DOHH2 (cell line): ENCODE data around the gene C9orf50.

Experiments
- H3F3A ChIP-seq: fragments of 200-600 bp; sonication (generic), shearing (Covaris generic); 2 replicates; pipeline ENCODE4 v1.6.0; 2016; ENCODE audit warnings: antibody characterized with exemption, mild to moderate bottlenecking; ENCODE audit not compliant: control insufficient read depth, insufficient read depth
- H3K27ac ChIP-seq: fragments of 200-600 bp; sonication (generic); 2 replicates; pipeline ENCODE4 v1.5.1; 2014; ENCODE audit warnings: low read depth, mild to moderate bottlenecking, low read length, moderate library complexity
- H3K27me3 ChIP-seq: fragments of 200-600 bp; sonication (generic); 2 replicates; pipeline ENCODE4 v1.6.1; 2014; ENCODE audit warnings: mild to moderate bottlenecking, low read length, mixed read lengths; ENCODE audit not compliant: control insufficient read depth
- H3K36me3 ChIP-seq: fragments of 200-600 bp; sonication (generic); 2 replicates; pipeline ENCODE4 v1.6.1; 2014; ENCODE audit warnings: mild to moderate bottlenecking, low read length, moderate library complexity, mixed read lengths; ENCODE audit not compliant: control insufficient read depth
- H3K4me1 ChIP-seq: fragments of 200-600 bp; sonication (generic); 2 replicates; pipeline ENCODE4 v1.6.1; 2014; ENCODE audit warnings: mild to moderate bottlenecking, low read length, mixed read lengths; ENCODE audit not compliant: control insufficient read depth
- H3K4me2 ChIP-seq: fragments of 200-600 bp; sonication (generic); 2 replicates; pipeline ENCODE4 v1.6.0; 2014; ENCODE audit warnings: mild to moderate bottlenecking, low read length, moderate library complexity
- H3K4me3 ChIP-seq: fragments of 200-600 bp; sonication (generic); 2 replicates; pipeline ENCODE4 v1.5.1; 2014; ENCODE audit warnings: mild to moderate bottlenecking, low read length, mixed read lengths
- H3K79me2 ChIP-seq: fragments of 200-600 bp; sonication (generic); 2 replicates; pipeline ENCODE4 v1.6.1; 2014; ENCODE audit warnings: mild to moderate bottlenecking, low read length, mixed read lengths; ENCODE audit not compliant: control insufficient read depth
- H3K9me2 ChIP-seq: fragments of 200-600 bp; sonication (generic); replicated peaks from 2 replicates; pipeline ENCODE4 v1.6.1; 2014; ENCODE audit warnings: mild to moderate bottlenecking, low read length, mixed read lengths; ENCODE audit not compliant: control insufficient read depth
- H3K9me3 ChIP-seq: fragments of 200-600 bp; sonication (generic); 2 replicates; pipeline ENCODE4 v1.6.1; 2014; ENCODE audit warnings: antibody characterized with exemption, low read length, mixed read lengths; ENCODE audit not compliant: control insufficient read depth, insufficient read depth
- H4K20me1 ChIP-seq: fragments of 200-600 bp; sonication (generic); 2 replicates; pipeline ENCODE4 v1.6.0; 2014; ENCODE audit warnings: low read depth, mild to moderate bottlenecking, antibody characterized with exemption, low read length, moderate library complexity; ENCODE audit not compliant: control insufficient read depth, insufficient read depth
- EZH2phosphoT487 ChIP-seq: fragments of 200-600 bp; sonication (generic); IDR thresholded peaks from 2 replicates; pipeline ENCODE4 v1.6.1; 2017; ENCODE audit warnings: borderline replicate concordance, mild to moderate bottlenecking, antibody characterized with exemption, low read length, moderate library complexity, mixed read lengths
- TF ChIP-seq, protein P1 (sequence below): fragments of 200-600 bp; sonication (generic); IDR thresholded peaks from one replicate; pipeline ENCODE4 v1.5.1; 2014; ENCODE audit warnings: antibody characterized with exemption, mild to moderate bottlenecking, low read depth, low read length; ENCODE audit not compliant: poor library complexity, severe bottlenecking

Gene C9orf50

DNA sequence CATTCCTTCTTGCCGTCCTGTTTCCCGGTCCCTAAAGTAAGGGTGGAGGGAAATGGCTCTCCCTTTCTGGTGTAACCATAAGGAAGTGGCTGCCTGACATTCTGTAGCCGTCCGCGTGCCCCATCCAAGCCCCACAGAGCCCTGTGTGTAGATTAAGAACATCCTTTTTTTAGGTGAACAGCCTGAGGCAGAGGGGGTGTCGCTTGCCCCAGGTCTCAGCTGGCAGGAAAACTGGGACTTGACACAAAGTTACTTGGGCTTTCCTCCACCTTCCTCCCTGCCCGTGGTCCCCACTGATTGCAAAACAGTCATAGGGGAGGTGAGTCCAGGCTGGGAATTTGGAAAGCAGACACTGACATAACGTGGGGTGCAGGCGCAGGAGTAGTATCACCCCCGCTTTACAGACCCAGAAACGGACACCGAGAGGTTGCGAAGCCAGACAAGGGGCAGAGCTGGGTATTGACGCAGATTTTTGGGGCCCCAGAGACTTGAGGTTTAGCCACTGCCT is 22.8 kb downstream of the C9orf50 start:
- H3K27me3 ChIP-seq = peaks cover 38% of the 10 kb centered on the region
- H3K4me2 ChIP-seq = no peak overlapping the region
- no peaks in the 10 kb centered on the region for H3K9me3 ChIP-seq
- H3K27ac ChIP-seq = no peak overlapping the region
- H3K9me2 ChIP-seq = no peaks in the 10 kb centered on the region
- no peaks in the 10 kb centered on the region for H3K36me3 ChIP-seq
- no peaks in the 10 kb centered on the region for H3K79me2 ChIP-seq
- H4K20me1 ChIP-seq = no peaks in the 10 kb centered on the region
- H3K4me3 ChIP-seq = no peak overlapping the region
- H3K4me1 ChIP-seq = peaks cover 14% of the 10 kb centered on the region
- no peaks in the 10 kb centered on the region for H3F3A ChIP-seq
- TF ChIP-seq EZH2phosphoT487 = no peak
- TF ChIP-seq, protein P1, sequence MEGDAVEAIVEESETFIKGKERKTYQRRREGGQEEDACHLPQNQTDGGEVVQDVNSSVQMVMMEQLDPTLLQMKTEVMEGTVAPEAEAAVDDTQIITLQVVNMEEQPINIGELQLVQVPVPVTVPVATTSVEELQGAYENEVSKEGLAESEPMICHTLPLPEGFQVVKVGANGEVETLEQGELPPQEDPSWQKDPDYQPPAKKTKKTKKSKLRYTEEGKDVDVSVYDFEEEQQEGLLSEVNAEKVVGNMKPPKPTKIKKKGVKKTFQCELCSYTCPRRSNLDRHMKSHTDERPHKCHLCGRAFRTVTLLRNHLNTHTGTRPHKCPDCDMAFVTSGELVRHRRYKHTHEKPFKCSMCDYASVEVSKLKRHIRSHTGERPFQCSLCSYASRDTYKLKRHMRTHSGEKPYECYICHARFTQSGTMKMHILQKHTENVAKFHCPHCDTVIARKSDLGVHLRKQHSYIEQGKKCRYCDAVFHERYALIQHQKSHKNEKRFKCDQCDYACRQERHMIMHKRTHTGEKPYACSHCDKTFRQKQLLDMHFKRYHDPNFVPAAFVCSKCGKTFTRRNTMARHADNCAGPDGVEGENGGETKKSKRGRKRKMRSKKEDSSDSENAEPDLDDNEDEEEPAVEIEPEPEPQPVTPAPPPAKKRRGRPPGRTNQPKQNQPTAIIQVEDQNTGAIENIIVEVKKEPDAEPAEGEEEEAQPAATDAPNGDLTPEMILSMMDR = no peak

DNA sequence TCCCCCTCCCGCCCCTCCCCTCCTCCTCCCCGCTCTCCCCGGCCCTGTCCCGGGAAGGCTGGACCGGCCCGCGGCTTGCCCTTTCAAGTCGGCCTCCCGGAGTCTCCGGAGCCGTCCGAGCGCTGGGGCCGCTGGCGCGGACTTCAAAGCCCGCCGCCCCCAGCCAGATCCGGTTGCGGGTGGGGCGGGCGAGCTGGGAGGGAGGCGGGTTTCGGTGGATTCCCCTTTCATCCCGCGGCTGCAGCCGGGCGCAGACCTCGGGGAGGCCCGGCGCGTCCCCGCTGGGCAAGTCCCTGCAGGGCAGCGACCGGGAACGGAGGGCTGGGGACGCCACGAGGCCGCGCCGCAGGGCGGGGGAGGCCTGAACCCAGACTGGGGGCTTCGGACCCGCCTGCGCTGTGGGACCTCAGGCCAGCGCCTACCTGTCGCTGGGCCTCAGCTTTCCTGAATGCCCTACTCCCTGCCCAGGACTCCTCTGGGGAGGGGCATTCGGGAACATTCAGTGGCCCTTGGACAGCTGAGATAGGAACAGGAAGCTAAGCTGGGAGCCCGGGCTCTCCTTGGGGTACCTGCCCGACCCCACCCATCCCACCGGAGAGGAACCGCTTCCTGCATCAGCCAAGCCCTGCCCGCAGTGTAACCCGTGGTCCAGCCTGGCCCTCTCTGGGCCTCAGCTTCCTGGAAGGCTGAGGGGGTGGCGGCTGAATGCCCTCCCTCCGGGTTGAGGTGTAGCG is 23.4 kb downstream of the C9orf50 start:
- peaks cover 8% of the 10 kb centered on the region for H3K4me1 ChIP-seq
- TF ChIP-seq EZH2phosphoT487 = no peak
- TF ChIP-seq, protein P1 = no peak
- no peaks in the 10 kb centered on the region for H3K36me3 ChIP-seq
- peaks cover 38% of the 10 kb centered on the region for H3K27me3 ChIP-seq
- no peak overlapping the region for H3K27ac ChIP-seq
- H3K9me3 ChIP-seq = no peaks in the 10 kb centered on the region
- H3K9me2 ChIP-seq = no peaks in the 10 kb centered on the region
- H3K4me3 ChIP-seq = no peak overlapping the region
- H4K20me1 ChIP-seq = no peaks in the 10 kb centered on the region
- no peak overlapping the region for H3K4me2 ChIP-seq
- no peaks in the 10 kb centered on the region for H3F3A ChIP-seq
- no peaks in the 10 kb centered on the region for H3K79me2 ChIP-seq

DNA sequence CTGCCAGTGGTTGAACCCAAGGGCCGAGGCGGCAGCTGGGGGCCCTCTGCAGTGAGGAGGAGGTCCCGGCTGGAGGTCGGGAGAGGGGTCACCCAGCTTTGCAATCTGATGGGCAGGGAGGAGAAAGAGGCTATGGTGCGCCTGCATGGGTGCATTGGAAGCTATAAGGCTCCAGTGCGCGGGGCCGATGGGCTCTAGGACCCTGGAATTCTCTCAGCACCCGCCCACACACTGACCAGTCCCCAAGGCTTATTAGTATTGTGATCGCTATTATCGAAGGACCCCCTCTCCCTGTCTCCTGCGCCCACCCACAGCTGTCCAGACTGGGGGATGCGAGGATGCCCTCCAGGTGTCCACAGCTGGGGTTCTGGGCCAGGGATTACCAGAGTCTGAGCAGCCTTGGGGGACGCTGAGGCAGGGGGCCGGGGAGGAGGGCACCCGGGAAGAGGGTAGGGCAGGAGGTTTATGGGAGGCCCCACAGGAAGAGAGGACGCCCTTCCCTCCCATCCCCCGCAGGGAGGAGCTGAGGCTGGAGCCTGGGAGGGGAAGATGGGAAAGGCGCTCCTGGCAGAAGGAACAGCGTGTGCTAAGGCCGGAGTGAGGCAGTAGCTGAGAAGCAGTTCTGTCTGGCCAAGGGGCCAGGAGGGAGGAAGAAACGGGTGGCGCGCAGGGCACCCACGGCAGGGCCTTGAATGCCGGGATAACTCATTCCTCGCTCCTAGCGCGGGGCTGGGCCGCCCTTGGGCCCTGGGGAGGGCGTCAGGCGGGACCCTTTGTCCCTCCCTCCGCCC is 24.2 kb downstream of the C9orf50 start:
- H3K4me2 ChIP-seq = no peak overlapping the region
- no peaks in the 10 kb centered on the region for H3K9me2 ChIP-seq
- TF ChIP-seq, protein P1 = no peak
- no peaks in the 10 kb centered on the region for H4K20me1 ChIP-seq
- H3K27me3 ChIP-seq = peaks cover 38% of the 10 kb centered on the region
- no peaks in the 10 kb centered on the region for H3K79me2 ChIP-seq
- no peak overlapping the region for H3K27ac ChIP-seq
- H3K4me1 ChIP-seq = peaks cover 4% of the 10 kb centered on the region
- H3K4me3 ChIP-seq = no peak overlapping the region
- H3F3A ChIP-seq = no peaks in the 10 kb centered on the region
- no peaks in the 10 kb centered on the region for H3K36me3 ChIP-seq
- H3K9me3 ChIP-seq = no peaks in the 10 kb centered on the region
